Measurements from ENCODE around the gene USP10.

Gene USP10

DNA sequence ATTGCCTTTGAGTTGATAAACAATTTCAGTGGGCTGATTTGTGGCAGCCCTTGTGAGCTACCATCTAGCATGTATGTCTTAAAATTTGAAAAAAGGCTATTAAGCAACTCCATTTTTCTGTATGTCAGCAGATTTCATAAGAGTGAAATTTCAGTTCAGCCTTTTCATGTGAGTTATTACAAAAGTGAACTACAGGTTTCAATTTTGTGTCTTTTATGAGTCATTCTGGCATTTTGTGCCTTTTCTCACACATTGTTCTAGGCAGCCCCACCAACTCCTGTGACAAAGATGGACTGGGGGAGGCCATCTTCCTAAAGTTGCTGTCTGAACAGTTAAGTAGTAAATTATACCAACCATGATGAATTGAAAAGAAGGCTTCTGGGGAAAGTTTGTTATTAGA is 52.1 kb downstream of the USP10 start:
- Histone ChIP-seq H3K27ac (peak overlapping the region in 4 of 11 experiments; percentile 50 to 60 (median 52); a peak in 6 of 22 replicates), H4K20me1 (peaks cover 48 to 100% (median 99%) of the 10 kb centered on the region in 11 experiments), H3K4me3 (no peak overlapping the region), H3K27me3 (no peaks in the 10 kb centered on the region), H3K9me3 (replicated peaks in 1 of 11) (no peaks in the 10 kb centered on the region), H3K9ac (0 out of 22 replicates have a peak overlapping the region, but pooled peaks of 1 of the 11 experiments have one; percentile 20), H3K36me3 (peaks cover 3 to 58% (median 39%) of the 10 kb centered on the region in 11 experiments; a peak in 21 of 22 replicates), H3K4me2 (peak overlapping the region; percentile 65 to 83 (median 76)), H3K4me1 (peaks cover 60 to 77% (median 68%) of the 10 kb centered on the region in 10 experiments)
- TF ChIP-seq Cebpa-rat (IDR thresholded peaks at IDR 0.05), result no peak; a peak in 1 of 22 replicates

DNA sequence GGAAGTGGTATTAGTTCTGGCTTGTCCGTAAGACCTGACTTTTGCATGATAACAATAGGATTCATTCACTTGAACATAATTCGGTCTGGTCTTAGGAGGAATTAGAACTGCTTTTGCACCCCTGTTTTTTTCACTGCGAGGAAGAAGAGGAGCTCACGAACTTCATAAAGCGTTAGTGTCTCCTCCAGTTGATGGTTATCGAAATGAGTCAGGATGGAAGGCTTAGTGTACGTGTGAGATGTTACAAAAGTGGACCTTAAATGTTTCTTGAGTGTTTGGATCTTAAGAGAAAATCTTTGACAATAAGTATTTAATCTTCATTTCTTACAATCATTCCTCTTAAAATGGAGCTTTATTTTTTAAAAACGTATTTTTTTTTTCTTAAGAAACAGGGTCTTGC is 52.8 kb downstream of the USP10 start:
- Histone ChIP-seq H3K27me3 (no peaks in the 10 kb centered on the region), H3K27ac (peak overlapping the region in 3 of 11 experiments; percentile 40 to 56 (median 54); a peak in 5 of 22 replicates), H3K4me2 (peak overlapping the region; percentile 65 to 83 (median 76)), H3K4me3 (no peak overlapping the region), H3K9ac (peak overlapping the region in 1 of 11 experiments; percentile 0; a peak in 1 of 22 replicates), H3K36me3 (peaks cover 0 to 54% (median 34%) of the 10 kb centered on the region in 11 experiments; a peak in 18 of 22 replicates), H3K9me3 (replicated peaks in 1 of 11) (no peaks in the 10 kb centered on the region), H3K4me1 (peaks cover 62 to 83% (median 73%) of the 10 kb centered on the region in 10 experiments), H4K20me1 (peaks cover 54 to 100% (median 99%) of the 10 kb centered on the region in 11 experiments)
- no peak for TF ChIP-seq Cebpa-rat (IDR thresholded peaks at IDR 0.05)

DNA sequence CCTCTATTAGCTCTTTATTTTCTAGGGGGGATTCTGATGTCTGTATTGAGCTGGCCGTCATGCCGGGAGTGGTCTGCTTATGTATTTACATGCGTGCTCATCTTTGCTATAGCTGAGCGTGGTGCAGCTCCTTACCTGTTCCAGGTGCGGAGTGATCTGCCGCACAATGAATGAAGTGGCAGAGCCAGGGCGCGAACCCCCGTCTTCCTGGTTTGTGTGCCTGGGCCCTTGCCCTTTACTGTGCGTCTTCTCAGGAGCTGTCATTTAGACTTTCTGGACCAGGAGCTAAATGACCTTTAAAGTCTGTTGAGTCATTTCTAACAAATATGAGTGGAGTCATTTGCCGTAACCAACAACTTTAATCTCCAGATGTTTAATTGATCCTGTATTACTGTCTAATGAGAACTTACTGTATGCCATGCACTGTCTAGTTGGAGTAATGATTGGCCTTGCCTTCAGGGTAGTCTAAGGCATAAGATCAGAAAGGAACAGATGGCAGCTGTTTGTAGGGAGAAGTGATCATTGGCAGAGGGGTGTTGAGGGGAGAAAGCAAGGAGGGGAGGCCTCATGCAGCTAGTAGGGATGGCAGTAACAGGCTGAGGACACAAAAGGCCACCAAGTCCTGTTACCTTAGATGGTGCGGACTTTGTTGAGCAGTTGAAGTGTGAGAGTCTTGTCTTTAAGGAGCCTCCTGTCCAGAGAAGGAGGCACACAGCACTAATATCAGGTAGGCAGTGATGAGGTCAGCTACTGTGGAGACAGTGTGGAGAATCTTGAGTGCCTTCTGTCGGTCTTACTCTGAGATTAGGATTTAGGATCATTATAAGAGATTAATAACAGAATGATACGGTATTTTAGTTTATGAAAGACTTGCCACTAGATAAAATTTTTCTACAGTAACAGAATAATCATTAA is 53.9 kb downstream of the USP10 start:
- Histone ChIP-seq H3K36me3 (peaks cover 3 to 54% (median 31%) of the 10 kb centered on the region in 11 experiments; a peak in 20 of 22 replicates), H3K9me3 (replicated peaks in 1 of 11) (no peaks in the 10 kb centered on the region), H3K4me1 (peaks cover 72 to 89% (median 79%) of the 10 kb centered on the region in 10 experiments), H3K27me3 (no peaks in the 10 kb centered on the region), H3K4me2 (peak overlapping the region; percentile 65 to 83 (median 76)), H3K27ac (0 out of 22 replicates have a peak overlapping the region, but pooled peaks of 1 of the 11 experiments have one; percentile 56), H4K20me1 (peaks cover 65 to 100% (median 99%) of the 10 kb centered on the region in 11 experiments), H3K9ac (peak overlapping the region in 4 of 11 experiments; percentile 0 to 33 (median 14); a peak in 3 of 22 replicates), H3K4me3 (no peak overlapping the region)
- no peak for TF ChIP-seq Cebpa-rat (IDR thresholded peaks at IDR 0.05)

DNA sequence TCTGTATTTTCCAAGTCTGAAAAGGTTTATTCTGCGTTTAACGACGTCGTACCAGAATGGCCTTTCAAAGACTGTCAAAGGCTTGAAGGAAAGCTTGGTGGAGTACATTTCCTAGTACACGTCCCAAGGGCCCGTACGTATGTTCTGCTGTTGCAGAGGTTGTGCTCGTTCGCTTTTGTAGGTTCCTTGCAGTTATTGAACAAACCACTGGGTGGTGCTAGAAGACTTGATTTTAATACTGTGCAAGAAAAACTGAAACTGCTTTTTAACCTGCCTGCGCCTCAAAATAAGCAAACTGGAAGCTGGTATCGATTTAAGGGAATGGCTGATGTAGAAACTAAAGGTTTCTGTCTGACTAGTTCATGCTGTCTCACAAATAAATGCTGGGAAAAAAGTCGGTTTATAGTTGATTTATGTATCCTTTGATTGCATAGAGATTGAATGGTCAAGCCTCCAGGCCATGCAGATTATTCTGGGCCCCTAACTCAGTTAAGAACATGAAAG is 54.6 kb downstream of the USP10 start:
- no peak for TF ChIP-seq Cebpa-rat (IDR thresholded peaks at IDR 0.05)
- Histone ChIP-seq H3K27me3 (no peaks in the 10 kb centered on the region), H3K36me3 (peaks cover 10 to 54% (median 33%) of the 10 kb centered on the region in 11 experiments; a peak in 21 of 22 replicates), H3K4me2 (peak overlapping the region; percentile 65 to 83 (median 76)), H3K9ac (peak overlapping the region in 6 of 11 experiments; percentile 1 to 22 (median 8); a peak in 4 of 22 replicates), H3K27ac (peak overlapping the region in 2 of 11 experiments; percentile 6 to 10; a peak in 1 of 22 replicates), H4K20me1 (peaks cover 72 to 100% (median 99%) of the 10 kb centered on the region in 11 experiments), H3K4me1 (peaks cover 80 to 91% (median 84%) of the 10 kb centered on the region in 10 experiments), H3K4me3 (no peak overlapping the region), H3K9me3 (replicated peaks in 1 of 11) (no peaks in the 10 kb centered on the region)

DNA sequence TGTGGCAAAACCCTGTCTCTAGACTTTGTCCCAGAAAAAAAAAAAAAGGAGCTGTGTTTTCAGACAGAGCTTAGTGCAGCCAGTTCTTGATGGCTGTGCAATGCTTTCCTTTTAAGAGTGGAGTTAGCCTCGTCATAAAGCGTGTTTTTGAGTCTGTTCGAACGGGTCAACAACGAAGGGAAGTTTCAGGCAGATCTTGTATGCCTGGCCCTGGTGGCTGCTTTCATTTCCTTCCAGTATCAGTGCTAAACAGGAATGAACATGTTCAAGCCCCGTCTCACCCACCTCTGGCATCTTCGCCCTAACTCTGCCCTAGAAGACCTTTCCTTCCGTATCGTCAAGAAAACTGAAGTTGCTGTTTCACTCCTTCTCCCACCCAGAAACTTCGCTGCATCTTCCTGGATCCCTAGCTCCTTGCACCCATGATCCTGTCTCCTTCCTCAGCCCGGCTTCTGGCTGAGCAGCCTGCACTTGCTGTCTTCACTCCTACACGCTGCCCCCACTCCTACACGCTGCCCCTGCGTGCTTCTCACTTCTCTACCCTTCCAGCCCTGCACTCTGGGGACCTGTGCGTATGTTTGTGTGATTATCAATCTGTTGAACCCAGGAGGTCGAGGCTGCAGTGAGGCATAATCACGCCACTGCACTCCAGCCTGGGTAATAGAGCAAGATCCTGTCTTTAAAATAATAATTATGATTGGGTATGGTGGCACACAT is 55.3 kb downstream of the USP10 start:
- Histone ChIP-seq H3K4me1 (peaks cover 73 to 86% (median 78%) of the 10 kb centered on the region in 10 experiments), H4K20me1 (peaks cover 76 to 100% (median 100%) of the 10 kb centered on the region in 11 experiments), H3K4me2 (peak overlapping the region; percentile 65 to 83 (median 76); a peak in 21 of 22 replicates), H3K4me3 (no peak overlapping the region), H3K9me3 (replicated peaks in 1 of 11) (no peaks in the 10 kb centered on the region), H3K9ac (peak overlapping the region in 6 of 11 experiments; percentile 1 to 22 (median 8); a peak in 5 of 22 replicates), H3K27ac (peak overlapping the region in 2 of 11 experiments; percentile 6 to 12; a peak in 1 of 22 replicates), H3K27me3 (no peaks in the 10 kb centered on the region), H3K36me3 (peaks cover 17 to 54% (median 36%) of the 10 kb centered on the region in 11 experiments)
- TF ChIP-seq Cebpa-rat (IDR thresholded peaks at IDR 0.05), result no peak

DNA sequence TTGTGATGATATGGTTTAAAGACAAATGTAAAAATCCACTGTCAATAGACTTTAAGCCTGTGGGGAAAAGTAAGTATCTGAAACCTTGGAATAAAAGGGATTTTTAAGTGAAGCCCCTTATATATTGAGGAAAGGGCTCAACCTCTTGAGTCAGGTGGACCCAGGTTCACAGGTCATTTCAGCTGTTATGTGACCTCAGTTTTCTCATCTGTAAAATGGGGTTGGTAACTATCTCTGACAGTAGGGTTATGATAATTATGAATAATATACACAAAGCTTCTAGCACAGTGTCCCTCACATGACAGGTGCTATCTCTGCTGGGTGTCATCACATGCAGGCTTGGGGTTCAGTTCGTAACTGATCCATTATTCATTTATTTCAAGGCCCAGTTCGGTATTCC is 57.0 kb downstream of the USP10 start:
- Histone ChIP-seq H3K27ac (no peak overlapping the region), H3K4me3 (no peak overlapping the region), H3K36me3 (peaks cover 34 to 69% (median 50%) of the 10 kb centered on the region in 11 experiments), H4K20me1 (peaks cover 91 to 100% (median 100%) of the 10 kb centered on the region in 11 experiments), H3K27me3 (no peaks in the 10 kb centered on the region), H3K4me1 (peaks cover 55 to 74% (median 61%) of the 10 kb centered on the region in 10 experiments), H3K4me2 (no peak overlapping the region), H3K9me3 (replicated peaks in 1 of 11) (no peaks in the 10 kb centered on the region), H3K9ac (no peak overlapping the region)
- TF ChIP-seq Cebpa-rat (IDR thresholded peaks at IDR 0.05), result no peak

DNA sequence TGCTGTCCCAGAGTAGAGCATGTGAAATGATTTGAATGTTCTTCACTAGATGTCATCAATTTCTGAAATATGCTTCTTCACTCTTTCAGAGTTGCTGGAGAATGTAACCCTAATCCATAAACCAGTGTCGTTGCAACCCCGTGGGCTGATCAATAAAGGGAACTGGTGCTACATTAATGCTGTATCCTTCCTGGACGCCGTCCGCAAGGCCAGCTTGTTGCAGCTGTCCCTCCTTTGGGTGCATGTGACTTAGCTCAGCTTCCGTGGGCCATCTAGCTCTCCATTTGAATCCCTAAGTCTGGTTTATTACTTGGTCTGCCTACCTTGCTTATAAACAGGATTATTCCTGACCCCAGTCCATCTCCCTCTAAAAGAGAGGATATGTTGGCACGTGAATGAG is 58.8 kb downstream of the USP10 start:
- Histone ChIP-seq H3K4me3 (no peak overlapping the region), H4K20me1 (peaks cover 75 to 100% (median 94%) of the 10 kb centered on the region in 11 experiments), H3K36me3 (peaks cover 52 to 87% (median 67%) of the 10 kb centered on the region in 11 experiments), H3K4me2 (peak overlapping the region; percentile 59 to 88 (median 71)), H3K27me3 (no peaks in the 10 kb centered on the region), H3K9me3 (replicated peaks in 1 of 11) (no peaks in the 10 kb centered on the region), H3K4me1 (peaks cover 37 to 56% (median 43%) of the 10 kb centered on the region in 10 experiments), H3K27ac (peak overlapping the region in 6 of 11 experiments; percentile 7 to 24 (median 18); a peak in 7 of 22 replicates), H3K9ac (peak overlapping the region in 1 of 11 experiments; percentile 0; a peak in 3 of 22 replicates)
- TF ChIP-seq Cebpa-rat (IDR thresholded peaks at IDR 0.05), result no peak

DNA sequence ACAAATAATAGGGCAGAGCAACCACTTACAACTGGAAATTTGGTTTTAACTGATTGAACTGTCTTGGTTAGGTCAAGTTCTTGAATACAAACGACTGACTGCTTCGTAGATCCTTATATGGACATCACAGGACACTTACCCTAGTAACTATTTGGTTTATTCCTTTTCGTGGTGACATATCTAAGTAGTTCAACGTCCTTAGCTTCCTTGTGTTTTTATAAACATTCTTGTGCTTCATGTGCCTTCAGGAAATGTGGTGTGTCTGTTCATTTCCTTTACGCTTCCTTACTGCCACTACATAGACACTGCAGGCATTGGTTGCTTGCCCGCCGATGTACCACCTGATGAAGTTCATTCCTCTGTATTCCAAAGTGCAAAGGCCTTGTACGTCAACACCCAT is 59.3 kb downstream of the USP10 start:
- Histone ChIP-seq H4K20me1 (peaks cover 71 to 100% (median 90%) of the 10 kb centered on the region in 11 experiments; a peak in 21 of 22 replicates), H3K4me2 (peak overlapping the region; percentile 59 to 88 (median 71)), H3K4me1 (peaks cover 33 to 52% (median 38%) of the 10 kb centered on the region in 10 experiments), H3K4me3 (no peak overlapping the region), H3K9ac (peak overlapping the region in 1 of 11 experiments; percentile 0; a peak in 2 of 22 replicates), H3K27ac (peak overlapping the region in 6 of 11 experiments; percentile 7 to 24 (median 18); a peak in 7 of 22 replicates), H3K27me3 (no peaks in the 10 kb centered on the region), H3K36me3 (peaks cover 57 to 91% (median 72%) of the 10 kb centered on the region in 11 experiments), H3K9me3 (replicated peaks in 1 of 11) (no peaks in the 10 kb centered on the region)
- no peak for TF ChIP-seq Cebpa-rat (IDR thresholded peaks at IDR 0.05)

Data from BLaER1 treated with 17β-estradiol and CSF1 and Interleukin-3, amounts not matched to agents 10 nM and 100 nM (cell line).